Prostate gland (tissue), 2 donors: ENCODE data around the gene RALGPS2.

Experiments used
- CTCF ChIP-seq, 4 experiments: fragments of 200-600 bp in 2 of 4; fragments of 450-650 bp in 2 of 4; sonication (generic) in 2 of 4; IDR thresholded peaks; 1 replicate in 3 of 4; 2 replicates in 1 of 4; pipeline ENCODE4 v1.5.1; 2016 to 2019; ENCODE audit warnings: antibody characterized with exemption in 4 of 4, mild to moderate bottlenecking in 2 of 4, moderate library complexity in 2 of 4
- POLR2A ChIP-seq: fragments of 450-650 bp; IDR thresholded peaks from one replicate; pipeline ENCODE4 v1.6.1; 2016; ENCODE audit warnings: antibody characterized with exemption, mild to moderate bottlenecking

GRCh38 chr1:178774263-178774662 is 49.2 kb downstream of the RALGPS2 start:
- peak in 3 of 4 experiments; percentile 26 to 33 (median 31) for TF ChIP-seq CTCF (IDR thresholded peaks at IDR 0.05)
- no peak for TF ChIP-seq POLR2A
